T follicular helper cell (primary cell): ENCODE measurements around the gene BCL2L13.
A peak's percentile ranks its signal among the peaks of the same experiment; 100 is the strongest.

Experiments used
- DNase-seq: peaks from one replicate; pipeline ENCODE4 v3.0.0-alpha.2; 2020; ENCODE audit warnings: low read depth
- total RNA-seq, 2 experiments: gene quantifications; one replicate each; lab custom pipeline; 2026; lab: John Stamatoyannopoulos, UW

BCL2L13 gene, protein sequence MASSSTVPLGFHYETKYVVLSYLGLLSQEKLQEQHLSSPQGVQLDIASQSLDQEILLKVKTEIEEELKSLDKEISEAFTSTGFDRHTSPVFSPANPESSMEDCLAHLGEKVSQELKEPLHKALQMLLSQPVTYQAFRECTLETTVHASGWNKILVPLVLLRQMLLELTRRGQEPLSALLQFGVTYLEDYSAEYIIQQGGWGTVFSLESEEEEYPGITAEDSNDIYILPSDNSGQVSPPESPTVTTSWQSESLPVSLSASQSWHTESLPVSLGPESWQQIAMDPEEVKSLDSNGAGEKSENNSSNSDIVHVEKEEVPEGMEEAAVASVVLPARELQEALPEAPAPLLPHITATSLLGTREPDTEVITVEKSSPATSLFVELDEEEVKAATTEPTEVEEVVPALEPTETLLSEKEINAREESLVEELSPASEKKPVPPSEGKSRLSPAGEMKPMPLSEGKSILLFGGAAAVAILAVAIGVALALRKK
- 74.1 to 90.2 reads per million in 2 experiments for total RNA-seq

DNA sequence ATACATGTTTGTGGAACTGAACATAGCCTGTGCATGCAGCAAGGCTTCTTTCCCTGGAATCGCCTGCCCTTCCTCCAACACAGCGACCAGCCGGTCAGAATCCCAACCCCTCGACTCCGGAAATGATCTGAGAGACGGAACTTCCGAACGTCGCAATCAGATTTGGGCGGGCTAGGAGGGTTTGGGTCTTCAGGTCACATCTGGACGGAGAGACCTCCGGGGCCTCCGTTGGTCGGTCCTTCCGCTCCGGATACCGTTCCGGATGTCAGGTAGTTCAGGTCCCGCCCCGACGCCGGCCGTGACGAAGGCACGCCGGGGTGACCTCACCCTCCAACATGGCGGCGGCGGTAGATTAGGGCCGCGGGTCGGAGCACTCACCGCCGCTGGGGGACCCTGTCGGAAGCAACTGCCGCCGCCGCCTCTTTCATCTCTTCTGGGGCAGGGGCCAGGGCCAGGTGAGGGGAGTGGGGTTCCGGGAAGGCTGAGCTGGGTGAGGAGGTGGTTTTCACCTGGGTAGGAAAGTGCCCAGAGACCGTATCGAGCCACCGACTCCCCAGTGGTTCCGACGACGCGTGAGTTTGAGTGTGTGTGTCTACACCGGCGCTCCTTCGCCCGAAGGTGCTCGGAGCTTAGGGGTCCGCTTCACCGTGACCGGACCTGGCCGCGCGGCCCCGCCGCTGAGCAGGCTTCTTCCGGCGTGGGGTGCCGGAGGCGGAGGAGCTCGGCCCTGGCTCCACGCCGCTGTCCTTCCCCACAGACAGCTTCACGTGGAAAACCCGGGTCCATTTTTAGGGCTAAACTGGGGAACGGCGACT lies at the start of gene BCL2L13:
TSS of gene BCL2L13 (plus strand) at position 326 of the 815 bp plus-strand sequence. CDS start 16,955 bp downstream, outside the sequence.
- DNase-seq, result peak; percentile 81

DNA sequence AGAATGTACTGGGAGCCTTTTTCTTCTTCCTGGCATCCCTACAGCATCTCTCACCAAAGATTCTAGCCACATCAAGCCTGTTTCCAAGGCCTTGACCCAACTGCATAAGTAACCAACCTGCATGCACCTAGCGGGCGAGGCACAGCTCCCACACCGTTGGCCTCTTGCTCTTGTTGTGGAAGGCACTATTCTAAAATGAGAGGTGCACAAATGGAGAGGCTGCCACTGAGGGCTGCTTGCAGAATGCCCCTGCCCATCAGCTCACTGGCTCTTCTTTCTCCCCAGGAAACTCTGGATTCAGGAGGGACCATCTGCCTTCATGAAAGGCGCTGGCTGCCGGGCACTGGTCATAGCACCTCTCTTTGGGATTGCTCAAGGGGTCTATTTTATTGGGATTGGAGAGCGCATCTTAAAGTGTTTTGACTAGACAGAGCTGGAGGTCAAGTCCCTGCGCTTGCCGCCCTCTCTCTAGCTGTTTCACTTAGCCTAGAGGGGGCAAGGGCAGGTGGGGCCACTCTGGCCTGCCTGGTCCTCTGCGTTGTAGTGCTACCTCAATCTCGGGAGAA lies 48.7 kb upstream of the BCL2L13 start:
- no peak for DNase-seq

DNA sequence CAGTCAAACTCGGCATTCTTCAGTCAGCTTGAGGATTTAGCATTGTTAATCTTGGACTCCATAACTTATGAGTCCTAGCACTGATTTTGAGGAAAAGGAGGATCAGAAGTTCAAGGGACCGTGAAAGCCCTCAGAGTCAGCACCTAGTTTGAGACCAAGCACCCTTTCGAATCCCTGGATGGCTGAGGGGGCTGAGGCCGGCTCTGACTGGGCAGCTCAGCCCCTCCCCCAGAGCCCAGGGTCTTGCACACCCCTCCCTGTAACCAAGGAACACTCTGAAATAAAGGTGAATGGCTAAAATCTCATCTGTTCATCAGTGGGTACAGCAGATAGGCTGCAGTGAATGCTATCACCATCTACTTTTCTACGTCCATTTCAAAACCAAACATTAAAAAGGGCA lies 48.0 kb upstream of the BCL2L13 start:
- DNase-seq, result no peak

DNA sequence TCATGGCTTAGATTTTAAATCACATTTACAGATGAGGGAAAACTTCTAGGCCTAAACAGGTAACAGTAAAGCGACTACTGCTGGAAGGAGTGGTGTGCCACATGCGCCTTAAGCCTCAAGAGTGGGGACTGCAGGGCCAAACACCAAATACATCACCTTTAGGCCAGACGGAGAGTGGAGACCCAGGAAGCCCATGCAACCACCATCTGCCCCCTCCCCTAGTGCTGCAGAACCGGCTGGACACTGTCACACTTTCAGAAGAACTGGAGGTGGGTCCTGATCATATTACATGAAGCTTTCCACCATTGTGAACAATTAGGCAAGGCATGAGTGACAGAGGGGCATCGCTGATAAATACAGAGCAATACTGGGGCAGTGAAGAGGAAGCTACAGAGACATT lies 46.4 kb upstream of the BCL2L13 start:
- no peak for DNase-seq

DNA sequence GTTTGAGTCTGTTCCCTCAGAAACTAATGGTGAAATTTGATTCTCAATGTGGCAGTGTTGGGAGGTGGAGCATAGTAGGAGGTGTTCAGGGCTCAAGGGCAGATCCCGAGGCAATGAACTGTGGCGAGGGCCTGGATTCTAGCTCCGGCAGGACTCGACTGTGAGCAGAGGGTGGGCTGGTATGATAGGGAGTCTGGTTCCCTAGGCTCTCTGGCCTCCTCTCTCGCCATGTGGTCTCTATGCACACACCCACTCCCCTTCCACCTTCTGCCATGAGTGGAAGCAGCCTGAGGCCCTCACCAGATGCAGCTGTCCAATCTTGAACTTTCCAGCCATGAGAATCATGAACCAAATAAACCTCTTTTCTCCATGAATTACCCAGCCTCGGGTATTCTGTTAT lies 42.3 kb upstream of the BCL2L13 start:
- no peak for DNase-seq

DNA sequence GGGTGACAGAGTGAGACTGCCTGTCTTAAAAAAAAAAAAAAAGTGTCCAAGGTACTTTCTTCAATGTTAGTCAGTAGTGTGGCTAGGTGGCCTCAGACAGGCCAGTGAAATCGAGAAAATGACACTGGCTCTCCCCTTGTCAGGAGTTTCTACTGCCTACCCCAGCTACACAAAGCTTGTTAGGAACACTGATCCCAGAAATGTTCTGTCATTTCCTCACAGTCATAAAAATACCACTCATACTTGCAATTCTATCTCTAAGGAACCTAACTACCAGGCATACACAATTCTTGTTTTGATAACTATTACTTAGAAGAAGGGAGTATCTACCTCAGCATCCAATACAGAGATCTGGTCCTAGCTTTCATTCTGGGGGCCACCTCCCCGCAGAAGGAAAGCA lies 41.3 kb upstream of the BCL2L13 start:
- no peak for DNase-seq

DNA sequence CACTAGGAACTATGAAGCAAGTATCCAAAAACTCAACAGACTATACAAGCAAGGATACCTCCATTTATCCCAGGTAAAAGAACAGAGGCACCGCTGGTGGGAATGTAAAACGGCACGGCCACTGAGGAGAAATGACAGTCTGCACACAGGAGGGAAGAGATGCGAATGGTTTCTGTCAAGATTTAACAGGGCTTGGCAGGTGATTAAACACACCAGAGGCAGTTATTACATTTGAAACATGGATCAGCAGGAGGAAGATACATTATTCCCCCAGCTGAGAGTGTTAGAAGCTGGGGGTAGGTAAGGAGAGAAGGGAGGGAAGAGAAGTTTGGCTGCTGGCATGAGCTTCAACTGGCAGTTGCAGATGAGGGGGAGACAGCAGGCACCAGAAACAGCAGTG lies 40.2 kb upstream of the BCL2L13 start:
- no peak for DNase-seq

DNA sequence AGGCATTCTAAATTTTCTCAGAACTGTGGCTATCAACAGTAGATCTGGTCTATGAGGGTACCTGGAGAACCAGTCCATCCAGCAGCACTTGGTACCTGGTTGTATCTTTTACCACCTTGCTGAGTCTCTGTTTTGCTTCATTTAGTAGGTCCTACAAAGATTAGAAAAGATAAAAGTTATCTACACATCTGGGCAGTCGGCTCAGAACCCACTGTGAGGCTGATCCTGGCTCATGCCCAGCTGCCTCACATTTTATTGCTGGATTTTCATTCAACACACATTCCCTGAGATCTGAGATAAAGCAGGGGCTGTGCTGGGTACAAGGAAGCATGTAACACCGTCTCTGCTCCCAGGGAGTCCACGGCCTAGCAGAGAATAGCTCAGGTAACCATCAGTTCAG lies 37.5 kb upstream of the BCL2L13 start:
- DNase-seq, result no peak

DNA sequence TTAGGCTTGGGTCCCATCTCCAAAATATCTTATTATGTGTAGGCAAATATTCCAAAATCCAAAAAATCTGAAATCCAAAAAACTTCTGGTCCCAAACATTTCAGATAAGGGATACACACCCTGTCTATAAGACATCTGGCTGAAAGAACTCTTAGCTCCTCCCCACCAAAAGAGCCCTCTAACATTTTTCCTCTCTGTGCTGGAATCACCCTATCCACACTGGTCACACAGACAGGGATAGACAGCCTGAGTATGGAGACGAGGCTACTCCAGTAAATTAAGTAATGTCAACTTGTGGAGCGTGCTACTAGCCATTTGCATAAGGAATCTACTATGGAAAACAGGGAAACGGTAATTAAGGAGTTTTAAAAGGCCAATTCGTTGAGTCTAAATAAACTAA lies 34.9 kb upstream of the BCL2L13 start:
- DNase-seq, result no peak

DNA sequence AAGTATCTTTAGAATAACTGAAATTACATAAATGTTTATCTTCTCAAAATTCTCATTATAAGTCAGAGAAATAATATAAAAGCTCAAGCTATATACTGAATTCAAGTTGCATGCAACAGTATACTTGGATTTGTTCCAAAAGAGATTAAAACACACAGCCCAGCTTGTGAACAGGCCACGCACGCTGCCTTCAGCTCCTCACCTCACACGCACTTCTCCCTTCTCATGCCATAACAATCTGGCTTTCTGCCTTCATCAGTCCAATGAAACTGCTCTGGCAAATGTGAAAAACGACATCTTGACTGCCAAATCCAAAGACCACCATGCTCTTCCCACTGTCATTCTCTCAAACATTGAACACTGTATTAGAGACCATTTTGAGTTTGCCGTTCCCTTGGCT lies 32.1 kb upstream of the BCL2L13 start:
- DNase-seq, result no peak

DNA sequence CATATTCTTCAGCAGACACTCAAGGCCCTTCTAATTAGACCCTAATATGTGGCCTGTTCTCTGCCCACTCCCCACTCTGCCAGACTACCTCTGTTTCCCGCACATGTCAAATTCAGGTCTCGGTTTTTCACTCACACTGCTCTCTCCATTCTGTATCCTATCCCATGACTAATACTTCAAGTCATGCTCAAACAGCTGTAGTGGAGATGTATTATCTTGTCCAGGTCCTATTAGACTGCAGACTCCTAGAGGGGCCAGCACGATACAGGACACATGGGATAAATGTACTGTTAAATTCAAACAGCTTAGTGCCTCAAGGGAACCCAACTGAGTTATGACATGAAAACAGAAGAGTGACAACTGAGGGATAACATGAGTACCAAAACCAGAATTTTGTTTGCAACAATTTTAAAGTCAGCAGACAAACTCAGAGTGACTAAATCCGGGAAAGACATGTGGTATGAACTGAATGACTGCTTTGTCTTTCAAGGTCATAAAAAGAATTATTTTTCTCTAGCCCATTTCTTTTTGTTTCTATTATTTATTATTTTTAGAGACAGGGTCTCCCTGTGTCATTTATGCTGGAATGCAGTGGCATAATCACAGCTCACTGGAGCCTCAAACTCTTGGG lies 30.6 kb upstream of the BCL2L13 start:
- no peak for DNase-seq

DNA sequence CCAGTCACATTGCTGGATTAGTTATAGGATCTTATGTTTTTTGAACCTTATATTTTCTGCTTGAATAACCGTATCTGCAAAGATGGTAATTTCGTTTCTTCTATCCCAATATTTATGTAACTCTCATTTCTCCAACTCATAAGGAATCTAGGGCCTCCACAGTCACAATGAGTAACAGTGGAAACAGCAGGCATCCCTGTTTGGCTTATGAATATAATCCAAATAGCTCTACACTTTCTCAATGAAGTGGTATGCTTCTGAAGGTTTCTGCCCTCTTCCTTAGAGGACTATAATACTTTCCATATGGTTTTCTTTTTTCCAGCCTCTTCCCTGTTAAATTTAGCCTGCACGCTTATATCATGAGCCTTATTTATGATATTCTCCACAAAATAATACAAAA lies 26.5 kb upstream of the BCL2L13 start:
- DNase-seq, result no peak

DNA sequence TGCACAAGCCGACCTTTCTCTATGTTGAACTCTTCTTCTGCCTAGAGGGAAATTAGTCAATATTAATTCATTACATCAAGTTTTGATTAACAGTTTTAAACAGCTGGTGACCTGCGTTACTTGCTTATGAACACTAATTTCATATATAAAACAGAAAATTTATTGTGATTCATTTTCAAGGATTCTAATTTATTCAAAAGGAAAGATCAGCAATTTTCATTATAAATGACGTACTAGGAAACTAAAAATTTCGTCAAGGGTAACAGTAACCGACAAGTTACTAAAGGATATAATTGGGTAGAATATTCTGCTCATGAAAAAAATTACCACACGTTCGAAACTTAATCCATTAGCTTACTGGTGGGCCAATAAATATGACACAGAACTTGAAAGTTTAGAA lies 25.3 kb upstream of the BCL2L13 start:
- no peak for DNase-seq

DNA sequence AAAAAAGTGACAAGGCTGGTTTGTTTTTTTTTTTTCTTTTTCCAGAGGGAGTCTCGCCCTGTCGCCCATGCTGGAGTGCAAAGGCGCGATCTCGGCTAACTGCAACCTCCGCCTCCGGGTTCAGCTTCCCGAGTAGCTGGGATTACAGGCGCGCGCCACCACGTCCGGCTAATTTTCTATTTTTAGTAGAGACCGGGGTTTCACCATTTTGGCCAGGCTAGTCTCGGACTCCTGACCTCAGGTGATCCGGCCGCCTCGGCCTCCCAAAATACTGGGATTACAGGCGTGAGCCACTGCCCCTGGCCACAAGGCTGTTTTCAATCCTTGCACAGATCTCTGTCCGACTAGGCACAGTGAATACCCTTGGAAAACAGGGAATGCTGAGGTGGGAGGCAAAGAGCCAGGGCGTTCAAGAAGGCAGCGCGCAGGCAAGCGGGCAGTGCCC lies 10.6 kb upstream of the BCL2L13 start:
- no peak for DNase-seq

DNA sequence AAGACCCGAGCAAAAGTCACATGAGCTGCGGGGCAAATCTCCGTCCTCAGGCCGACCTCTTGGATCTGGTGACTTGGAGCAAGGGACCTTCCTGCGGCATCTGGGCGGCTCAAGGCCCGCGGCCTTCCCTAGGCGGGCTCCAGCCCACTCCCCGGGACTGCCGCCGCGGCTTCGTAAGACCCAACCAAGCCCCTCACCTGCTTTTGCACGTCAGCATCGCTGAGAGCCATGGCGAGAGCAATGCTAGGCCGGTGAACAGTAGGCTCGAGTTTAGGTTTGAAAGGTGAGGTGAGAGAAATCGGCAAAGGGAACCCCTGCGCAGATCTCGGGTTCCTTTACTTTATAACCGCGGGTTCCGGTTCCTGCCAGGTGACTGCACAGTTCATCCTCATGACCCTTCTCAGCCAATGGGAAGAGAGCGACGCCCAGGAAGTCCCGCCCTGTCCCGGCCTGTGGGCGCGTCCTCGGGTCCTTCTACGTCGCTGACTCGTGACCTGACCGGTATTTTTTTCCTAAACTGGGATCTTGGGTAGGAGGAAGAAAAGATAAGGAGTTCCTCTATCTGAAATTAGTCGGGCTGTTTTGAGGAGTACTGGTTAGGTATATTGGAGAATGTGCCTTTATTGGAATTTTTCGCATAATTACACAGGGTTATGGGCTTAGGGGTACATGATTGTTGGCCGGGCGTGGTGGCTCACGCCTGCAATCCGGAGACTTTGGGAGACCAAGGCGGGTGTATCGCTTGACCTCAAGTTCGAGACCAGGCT lies 10.0 kb upstream of the BCL2L13 start, which contains the start of gene ATP6V1E1:
TSS of gene ATP6V1E1 (minus strand) at position 344 of the 767 bp plus-strand sequence. CDS start at position 230, 114 bp downstream.
- DNase-seq, result peak; percentile 93

DNA sequence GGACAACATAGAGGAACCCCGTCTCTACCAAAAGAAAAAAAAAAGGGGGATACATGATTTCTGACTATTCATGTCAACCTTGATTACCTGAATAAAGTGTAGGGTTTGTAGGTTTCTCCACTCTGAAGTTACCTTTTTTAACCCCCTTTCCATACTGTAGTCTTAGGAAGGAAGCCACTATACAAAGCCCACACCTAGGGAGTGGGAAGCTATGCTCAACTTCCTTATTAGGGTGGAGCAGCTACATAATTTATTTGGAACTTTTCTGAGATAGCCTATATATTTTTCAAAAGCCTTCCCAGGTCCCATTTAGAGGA lies 9.4 kb upstream of the BCL2L13 start:
- DNase-seq, result no peak

DNA sequence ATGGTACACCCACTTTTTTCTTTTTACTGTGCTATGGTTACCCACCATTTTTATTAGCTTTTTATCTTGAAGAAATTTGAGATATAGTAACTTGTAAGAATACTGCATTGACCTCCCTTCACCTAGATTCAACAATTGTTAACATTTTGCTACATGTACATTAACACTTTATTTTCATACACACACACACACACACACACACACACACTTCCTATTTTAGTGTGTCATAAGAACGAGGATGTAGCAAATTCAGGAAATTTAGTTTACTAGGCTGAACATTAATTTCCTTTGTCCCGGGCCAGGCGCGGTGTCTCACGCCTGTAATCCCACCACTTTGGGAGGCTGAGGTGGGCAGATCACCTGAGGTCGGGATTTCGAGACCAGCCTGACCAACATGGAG lies 8.9 kb upstream of the BCL2L13 start:
- no peak for DNase-seq

DNA sequence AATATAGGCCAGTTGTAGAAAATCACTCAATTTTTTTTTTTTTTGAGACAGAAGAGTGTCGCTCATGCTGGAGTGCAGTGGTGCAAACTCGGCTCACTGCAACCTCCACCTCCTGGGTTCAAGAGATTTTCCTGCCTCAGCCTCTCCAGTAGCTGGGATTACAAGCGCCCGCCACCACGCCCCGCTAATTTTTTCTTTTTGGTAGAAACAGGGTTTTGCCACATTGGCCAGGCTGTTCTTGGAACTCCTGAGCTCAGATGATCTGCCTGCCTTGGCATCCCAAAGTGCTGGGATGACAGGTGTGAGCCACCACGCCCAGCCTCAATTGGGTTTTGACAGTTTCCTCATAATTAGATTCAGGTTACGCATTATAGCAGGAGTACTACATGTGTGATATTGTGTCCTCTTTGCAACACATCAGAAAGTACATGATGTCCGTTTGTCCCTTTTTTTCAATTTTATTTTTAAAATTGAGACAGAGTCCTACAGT lies 7.4 kb upstream of the BCL2L13 start:
- no peak for DNase-seq

DNA sequence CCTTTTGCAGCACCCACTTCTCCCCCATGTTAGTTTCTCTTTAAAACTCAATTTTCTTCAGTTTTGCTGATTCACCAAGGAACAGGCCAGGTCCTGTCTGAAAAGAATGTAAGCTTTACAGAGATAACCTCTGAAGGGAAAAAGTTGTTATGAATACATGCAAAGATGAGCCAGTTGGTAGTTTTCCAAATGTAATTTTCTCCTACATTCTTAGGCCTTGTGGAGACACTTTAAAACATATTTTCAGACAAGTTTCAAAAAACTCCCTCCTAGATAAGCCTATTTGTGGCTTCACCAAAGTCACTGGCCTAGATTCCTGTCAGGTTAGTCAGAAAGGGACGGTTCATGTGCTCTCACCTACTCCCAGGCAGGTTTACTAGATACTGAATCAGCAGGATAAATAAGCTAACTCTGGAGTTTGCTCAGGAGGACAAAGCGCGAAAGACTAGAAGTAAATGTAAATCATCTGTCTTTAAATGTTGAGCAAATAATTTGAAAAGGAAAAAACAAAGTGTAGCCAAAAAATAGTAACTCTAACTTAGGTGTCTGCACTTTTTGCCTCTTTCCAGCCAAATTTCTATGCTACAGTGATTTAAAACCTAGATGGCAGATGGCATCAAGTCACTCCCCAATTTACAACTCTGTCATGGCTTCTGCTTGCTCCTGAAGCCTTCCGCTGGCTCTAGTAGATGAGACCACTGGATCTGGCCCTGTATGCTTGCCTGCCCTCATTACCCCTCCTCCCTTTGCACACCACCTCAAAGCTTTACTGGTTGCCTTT lies 5.2 kb upstream of the BCL2L13 start:
- no peak for DNase-seq

DNA sequence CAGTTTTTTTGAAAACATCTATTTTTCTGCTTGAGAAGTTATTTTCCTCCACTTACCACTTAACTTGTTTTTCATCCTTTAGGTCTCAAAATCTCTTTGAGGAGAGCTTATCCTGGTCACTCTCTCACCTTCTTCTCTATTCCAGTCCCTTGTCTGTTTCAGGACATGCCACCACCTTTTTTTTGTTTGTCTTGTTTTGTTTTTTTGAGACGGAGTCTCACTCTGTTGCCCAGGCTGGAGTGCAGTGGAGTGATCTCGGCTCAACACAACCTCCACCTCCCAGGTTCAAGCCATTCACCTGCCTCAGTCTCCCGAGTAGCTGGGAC lies 4.6 kb upstream of the BCL2L13 start:
- DNase-seq, result no peak

DNA sequence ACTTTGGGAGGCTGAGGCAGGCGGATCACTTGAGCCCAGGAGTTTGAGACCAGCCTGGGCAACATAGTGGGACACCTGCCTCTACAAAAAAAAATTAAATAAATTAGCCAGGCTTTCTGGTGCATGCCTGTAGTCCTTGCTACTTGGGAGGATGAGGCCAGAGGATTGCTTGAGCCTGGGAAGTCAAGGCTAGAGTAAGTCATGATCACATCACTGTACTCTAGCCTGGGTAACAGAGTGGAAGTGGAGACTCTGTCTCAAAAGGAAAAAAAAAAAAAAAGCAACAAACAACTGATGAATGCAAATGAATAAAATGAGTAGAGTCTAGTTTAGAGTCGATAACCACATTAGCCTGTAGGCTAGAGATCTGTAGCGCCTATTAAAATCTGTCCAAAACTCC lies 3.9 kb upstream of the BCL2L13 start:
- DNase-seq, result no peak
